ENCODE results near the gene CLCN7. TPM values are rescaled to one million over a fixed set of nuclear protein-coding genes. Genes with fewer than 3 reads are reported as not detected.

Gene CLCN7
- total and polyA plus RNA-seq, 2 of the 8 experiments (the other 6 are each of a cell fraction or from before 2014, with no cell fraction given) = 38.6 to 81.5 TPM

- Histone ChIP-seq H3K79me2 (ENCODE audit: control insufficient read depth in 1 of 2, insufficient read depth in 2 of 2, low read length in 2 of 2) (no peaks in the 10 kb centered on the region), H3K56ac (replicated peaks; ENCODE audit: insufficient read length, low read depth, low read length) (no peak overlapping the region), H2AK5ac (ENCODE audit: low read depth, low read length) (no peak overlapping the region), H3K23ac (ENCODE audit: insufficient read length) (no peak overlapping the region), H3K9ac (replicated peaks in 1 of 4; ENCODE audit: extremely low read depth in 1 of 4, low read depth in 3 of 4, low read length in 3 of 4) (no peak overlapping the region), H3K4me2 (ENCODE audit: insufficient read depth in 1 of 2, low read depth in 2 of 2, low read length in 2 of 2) (no peak overlapping the region), H3K4me1 (replicated peaks in 1 of 4; ENCODE audit: control insufficient read depth in 3 of 4, insufficient read depth in 4 of 4, low read length in 3 of 4) (no peaks in the 10 kb centered on the region), H2BK15ac (ENCODE audit: low read length) (no peak overlapping the region), H4K5ac (ENCODE audit: insufficient read length, low read depth, low read length) (no peak overlapping the region), H2BK5ac (ENCODE audit: low read depth, low read length) (no peak overlapping the region; the same call in 1 of the 2 replicates), H3K4me3 (ENCODE audit: extremely low read depth in 1 of 4, insufficient read depth in 2 of 4, low read depth in 3 of 4, low read length in 4 of 4) (no peak overlapping the region), H3K27ac (ENCODE audit: low read depth, low read length) (no peak overlapping the region), H4K20me1 (replicated peaks in 1 of 2; ENCODE audit: control insufficient read depth in 1 of 2, insufficient read depth in 2 of 2, low read length in 2 of 2) (peaks cover 2 to 13% of the 10 kb centered on the region in 2 experiments), H3K27me3 (replicated peaks in 1 of 4; ENCODE audit: control insufficient read depth in 3 of 4, extremely low read depth in 1 of 4, insufficient read depth in 3 of 4, low read length in 3 of 4) (no peaks in the 10 kb centered on the region), H2BK20ac (ENCODE audit: low read length) (no peak overlapping the region), H2AFZ (ENCODE audit: low read length) (no peak overlapping the region), H3K14ac (ENCODE audit: insufficient read length) (no peak overlapping the region), H3K4ac (replicated peaks; ENCODE audit: insufficient read length, low read depth, low read length) (no peak overlapping the region), H3K36me3 (ENCODE audit: control insufficient read depth in 2 of 4, insufficient read depth in 4 of 4, low read length in 3 of 4) (peaks cover 0 to 31% (median 8%) of the 10 kb centered on the region in 4 experiments; a peak in 4 of 8 replicates), H3K18ac (ENCODE audit: extremely low read depth, low read length) (no peak overlapping the region), H4K8ac (ENCODE audit: extremely low read depth, insufficient read depth, low read length) (peak overlapping the region; percentile 45), H3K9me3 (ENCODE audit: insufficient read depth in 2 of 2, low read depth in 1 of 2, low read length in 1 of 2) (no peaks in the 10 kb centered on the region), H3K23me2 (ENCODE audit: low read depth, low read length) (no peaks in the 10 kb centered on the region), H2BK120ac (replicated peaks; ENCODE audit: low read depth, low read length) (no peak overlapping the region), H3K79me1 (ENCODE audit: low read depth, low read length) (no peaks in the 10 kb centered on the region), H4K91ac (replicated peaks; ENCODE audit: insufficient read length, low read length) (no peak overlapping the region), H2BK12ac (ENCODE audit: low read depth, low read length) (no peak overlapping the region)
- FAIRE-seq = no peak
- CTCF ChIA-PET (ENCODE audit: partially characterized antibody) = interaction anchor here (0.8 to 1.4 kb wide), 2 partner anchors 11 to 17 kb away, joined by 3 read pairs; no protein-coding TSS in a partner anchor
- 93% methylated on average over 14 of the region's 30 CpGs; no CpG with 5 or more reads in 1 of the 2 experiments for WGBS, 2 experiments (ENCODE audit: extremely low coverage in 1 of 2, insufficient coverage in 1 of 2, insufficient read length in 1 of 2, insufficient replicate concordance in 2 of 2, low coverage in 1 of 2, low lambda C conversion rate in 2 of 2, missing lambda C conversion rate in 1 of 2)
- POLR2A ChIA-PET (ENCODE audit: partially characterized antibody) = interaction anchor here (0.6 kb wide), 1 partner anchor 59 kb away, joined by 4 read pairs; no protein-coding TSS in a partner anchor
- DNase-seq (ENCODE audit: low read depth in 1 of 2, low spot score in 2 of 2) = no peak
- TF ChIP-seq MAFK (IDR thresholded peaks at IDR 0.05; ENCODE audit: low read depth, low read length) (no peak), KDM5A (IDR thresholded peaks at IDR 0.05; ENCODE audit: low read length) (no peak), KDM1A (IDR thresholded peaks at IDR 0.05; ENCODE audit: borderline replicate concordance, low read length) (no peak)
Measured at GRCh38 chr16:1448536-1449116, 26.2 kb downstream of the CLCN7 start.
